GM18861 (cell line): ENCODE data around the gene IP6K1.
"Not testable (repeated sequence)": the region's sequence is repeated elsewhere in the genome, so short reads cannot be mapped to it uniquely, and the experiment has no call there.

ENCODE experiments used
- ATAC-seq: cut with Tn5 transposase; IDR thresholded peaks from one replicate; pipeline ENCODE4 v1.9.1; 2021; ENCODE audit not compliant: unreplicated experiment

IP6K1 gene

DNA sequence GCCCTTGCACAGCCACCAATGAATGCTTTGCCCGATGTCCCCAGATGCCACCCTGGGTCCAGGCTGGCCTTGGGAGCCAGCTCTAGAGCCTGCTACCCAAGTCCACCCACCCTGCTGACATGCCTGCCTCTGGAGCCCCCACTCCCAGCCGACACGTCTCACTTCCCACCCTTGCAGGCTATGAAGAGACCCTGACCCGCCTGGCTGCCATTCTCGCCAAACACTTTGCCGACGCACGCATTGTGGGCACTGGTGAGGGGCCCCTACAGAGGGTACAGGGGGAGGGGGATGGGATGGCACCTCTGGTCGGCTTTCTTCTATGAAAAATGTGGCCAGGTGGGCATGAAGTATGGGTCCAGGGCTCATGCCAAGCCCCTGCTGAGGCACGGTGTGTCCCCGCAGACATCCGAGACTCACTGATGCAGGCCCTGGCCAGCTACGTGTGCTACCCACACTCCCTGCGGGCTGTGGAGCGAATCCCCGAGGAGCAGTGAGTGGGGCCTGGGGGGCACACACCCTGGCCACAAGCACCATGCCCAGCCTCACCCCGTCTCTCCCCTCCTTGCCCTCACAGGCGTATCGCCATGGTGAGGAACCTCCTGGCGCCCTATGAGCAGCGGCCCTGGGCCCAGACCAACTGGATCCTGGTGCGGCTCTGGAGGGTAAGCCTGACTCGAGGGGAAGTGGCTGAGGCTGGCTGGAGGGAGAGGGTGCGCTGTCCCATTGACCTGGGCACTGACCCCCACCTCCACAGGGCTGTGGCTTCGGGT is 72.8 kb downstream of the IP6K1 start:
- ATAC-seq = no peak

GRCh38 chr3:49712631-49713317 is 73.6 kb downstream of the IP6K1 start:
- ATAC-seq = no peak

GRCh38 chr3:49712166-49712565 is 74.2 kb downstream of the IP6K1 start:
- ATAC-seq = no peak

GRCh38 chr3:49711489-49711888 is 74.9 kb downstream of the IP6K1 start:
- no peak for ATAC-seq

GRCh38 chr3:49709852-49710251 is 76.5 kb downstream of the IP6K1 start:
- ATAC-seq = no peak

- no peak for ATAC-seq
Observed at GRCh38 chr3:49707113-49707480, 79.2 kb downstream of the IP6K1 start.

DNA sequence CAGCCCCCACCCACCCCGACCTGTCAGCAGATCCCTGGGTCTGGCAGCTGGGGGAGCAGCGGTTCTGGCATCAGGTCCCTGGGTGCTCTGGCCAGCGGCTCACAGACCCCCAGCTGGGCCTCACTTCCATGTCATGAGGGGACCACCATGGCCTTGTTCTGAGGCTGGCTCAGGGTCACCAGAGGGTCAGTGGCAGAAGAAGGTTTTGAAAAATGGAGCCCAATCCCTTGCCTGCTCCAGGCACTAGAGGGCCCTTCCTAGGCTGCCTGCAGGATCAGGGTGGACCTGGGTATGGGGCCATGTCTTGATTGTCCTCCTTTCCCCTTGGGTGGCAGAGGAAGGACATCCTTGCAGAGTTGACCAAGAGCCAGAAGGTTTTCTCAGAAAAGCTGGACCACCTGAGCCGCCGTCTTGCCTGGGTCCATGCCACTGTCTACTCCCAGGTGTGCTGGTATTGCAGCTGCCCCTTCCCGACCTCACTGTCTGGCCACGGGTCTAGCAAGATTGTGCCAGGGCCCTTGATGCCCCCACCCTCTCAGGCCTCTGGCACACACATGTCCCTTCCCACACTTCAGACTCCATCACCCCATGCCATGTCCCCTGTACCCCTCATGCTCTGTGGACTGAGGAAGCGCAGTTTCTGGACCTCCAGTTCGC is 79.8 kb downstream of the IP6K1 start:
- no peak for ATAC-seq

GRCh38 chr3:49705390-49705960 is 80.9 kb downstream of the IP6K1 start:
- ATAC-seq = no peak

GRCh38 chr3:49704629-49705028 is 81.7 kb downstream of the IP6K1 start:
- no peak for ATAC-seq

DNA sequence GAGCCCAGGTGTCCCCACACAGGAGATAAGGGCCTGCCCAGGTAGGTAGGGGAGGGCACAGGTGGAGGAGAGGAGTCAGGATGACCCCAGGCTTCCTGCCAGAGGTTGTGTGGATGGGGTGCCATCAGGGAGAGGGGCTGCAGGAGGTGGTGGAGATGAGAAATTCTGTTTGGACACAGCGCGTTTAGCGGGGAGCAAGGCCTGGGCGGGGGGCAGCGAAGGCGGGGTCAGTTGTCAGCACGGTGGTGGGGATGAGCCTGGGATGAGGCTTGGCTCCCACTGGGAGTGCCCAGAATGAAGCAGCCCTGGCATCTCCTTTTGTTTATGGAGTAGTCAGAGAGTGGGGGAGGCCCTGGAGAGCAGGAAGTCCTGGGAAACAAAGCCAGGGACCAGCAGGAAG is 82.4 kb downstream of the IP6K1 start:
- no peak for ATAC-seq

- ATAC-seq = peak; percentile 55
Observed at GRCh38 chr3:49703443-49703927, 82.9 kb downstream of the IP6K1 start.

DNA sequence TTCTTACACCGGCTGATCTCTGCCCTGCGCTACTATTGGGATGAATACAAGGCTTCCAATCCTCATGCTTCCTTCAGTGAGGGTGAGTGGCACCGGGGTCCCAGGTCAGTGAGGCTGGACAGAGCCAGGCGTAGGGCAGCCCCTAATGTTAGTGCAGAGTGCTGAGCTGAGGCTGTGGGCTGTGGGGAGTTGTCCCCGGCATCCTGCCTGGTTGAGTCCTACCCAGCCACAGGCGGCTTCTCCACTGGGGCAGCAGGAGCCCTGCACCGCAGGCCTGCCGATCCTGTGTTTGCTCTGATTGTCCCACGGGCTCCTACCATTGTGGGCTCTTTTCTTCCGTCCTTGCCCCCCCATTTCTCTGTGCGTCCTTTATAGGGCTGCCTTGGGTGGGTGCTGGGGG is 83.7 kb downstream of the IP6K1 start:
- no peak for ATAC-seq

DNA sequence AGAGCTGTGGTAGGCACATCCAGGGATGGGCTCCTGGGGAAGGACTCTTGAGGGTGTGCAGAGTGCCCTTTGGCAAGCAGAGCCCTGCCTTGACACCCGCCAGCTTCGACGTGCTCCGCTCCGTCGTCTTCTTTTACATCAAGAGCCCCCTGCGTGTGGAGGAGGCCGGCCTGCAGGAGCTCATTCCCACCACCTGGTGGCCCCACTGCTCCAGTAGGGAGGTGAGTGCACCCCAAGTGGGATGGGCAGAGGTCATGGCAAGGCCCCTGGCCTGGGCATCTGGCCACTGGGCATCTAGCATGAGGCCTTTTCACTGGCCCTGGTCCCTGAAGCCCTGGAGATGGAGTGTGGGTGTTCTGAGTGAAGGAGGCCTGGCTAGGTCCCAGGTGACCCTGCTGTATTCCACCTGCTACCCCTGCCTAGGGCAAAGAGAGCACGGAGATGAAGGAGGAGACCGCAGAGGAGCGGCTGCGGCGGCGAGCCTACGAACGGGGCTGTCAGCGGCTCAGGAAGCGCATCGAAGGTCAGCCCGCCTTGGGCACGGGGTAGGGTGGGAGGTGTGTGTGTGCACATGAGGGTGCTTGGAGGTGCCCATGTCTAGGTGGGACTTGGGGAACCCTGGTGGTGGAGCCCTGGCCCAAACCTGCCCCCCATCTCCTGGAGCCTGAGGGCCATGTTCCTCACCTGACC is 84.8 kb downstream of the IP6K1 start:
- ATAC-seq = no peak

DNA sequence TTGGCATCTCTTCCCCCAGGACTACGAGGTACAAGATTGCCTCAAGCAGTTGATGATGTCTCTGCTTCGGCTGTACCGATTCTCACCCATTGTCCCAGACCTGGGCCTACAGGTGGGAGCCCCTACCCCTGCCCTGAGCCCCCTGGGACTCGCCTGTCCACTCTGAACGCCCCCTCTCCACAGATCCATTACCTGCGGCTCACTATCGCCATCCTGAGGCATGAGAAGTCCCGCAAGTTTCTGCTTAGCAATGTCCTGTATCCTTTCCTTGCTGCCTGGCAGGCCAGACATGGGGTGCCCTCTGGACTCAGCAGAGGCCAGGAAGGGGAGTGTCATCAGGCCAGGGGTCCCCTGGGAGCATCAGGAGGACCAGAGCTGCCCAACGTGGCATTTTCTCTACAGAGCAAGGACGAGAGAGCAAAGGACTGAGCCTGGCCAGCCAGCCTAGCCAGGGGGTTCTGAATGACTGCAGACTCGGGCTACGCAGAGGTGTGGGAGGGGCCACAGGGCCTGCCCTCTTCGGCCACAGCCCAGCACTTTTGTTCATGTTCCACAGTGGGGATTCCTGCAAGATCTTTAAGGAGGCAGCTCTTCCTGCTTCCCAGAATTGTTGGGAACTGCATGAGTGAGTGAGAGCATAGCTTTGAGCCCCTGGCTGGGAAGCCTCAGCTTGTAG is 85.8 kb downstream of the IP6K1 start:
- ATAC-seq = no peak

GRCh38 chr3:49700014-49700413 is 86.3 kb downstream of the IP6K1 start:
- no peak for ATAC-seq

DNA sequence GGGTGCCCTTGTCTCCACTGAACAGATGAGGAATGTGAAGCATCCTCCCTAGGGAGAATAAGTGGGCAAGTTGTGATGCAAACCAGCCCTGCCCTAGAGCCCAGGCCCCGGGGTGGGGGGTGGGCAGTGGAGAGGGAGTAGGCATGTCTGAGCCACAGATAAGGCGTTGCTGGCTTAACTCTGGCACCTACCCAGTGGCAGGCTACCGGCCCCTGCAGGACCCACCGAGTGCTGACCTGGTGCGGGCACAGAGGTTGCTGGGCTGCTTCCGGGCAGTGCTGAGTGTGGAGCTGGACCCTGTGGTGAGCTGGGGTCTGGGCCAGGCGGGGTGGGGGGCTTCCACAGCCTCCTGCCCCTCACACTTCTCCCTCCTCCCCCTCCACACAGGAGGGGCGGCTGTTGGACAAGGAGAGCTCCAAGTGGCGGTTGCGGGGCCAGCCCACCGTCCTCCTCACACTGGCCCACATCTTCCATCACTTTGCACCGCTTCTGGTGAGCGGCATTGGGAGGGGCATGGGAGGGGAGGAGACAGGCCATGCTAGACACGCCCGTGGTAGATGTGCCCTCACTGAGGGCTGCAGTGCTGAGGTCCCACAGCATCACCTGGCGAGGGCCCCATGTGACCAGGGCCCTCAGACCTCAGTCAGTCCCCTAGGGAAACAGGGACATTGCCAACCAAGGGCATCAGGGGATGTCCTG is 86.9 kb downstream of the IP6K1 start:
- ATAC-seq = no peak

- ATAC-seq = not testable (repeated sequence)
Observed at GRCh38 chr3:49695350-49696015, 90.9 kb downstream of the IP6K1 start.

- ATAC-seq = not testable (repeated sequence)
Observed at GRCh38 chr3:49694409-49695070, 91.8 kb downstream of the IP6K1 start.

DNA sequence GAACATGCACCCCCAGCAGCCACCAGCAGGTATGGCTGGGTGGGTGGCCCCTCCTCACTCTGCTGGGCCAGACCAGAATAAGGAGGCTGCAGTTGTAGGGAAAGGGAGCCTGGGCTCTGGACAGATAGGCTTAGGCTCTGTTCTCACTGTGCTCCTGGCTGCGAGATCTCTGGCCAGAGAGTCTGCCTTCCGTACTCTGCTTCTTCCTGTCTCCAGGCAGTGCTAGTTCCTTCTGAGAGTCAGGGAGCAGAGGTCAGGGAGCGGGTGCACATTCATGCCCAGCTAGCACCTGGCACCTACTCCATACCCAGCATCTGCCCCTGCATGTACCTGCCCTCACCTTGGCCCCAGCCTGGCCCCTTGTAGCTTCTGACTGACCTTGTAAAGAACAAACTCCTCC is 94.9 kb downstream of the IP6K1 start:
- not testable (repeated sequence) for ATAC-seq
